OCI-LY3 (cell line): ENCODE results near the gene OR5H14.
"Not testable (repeated sequence)": the region's sequence is repeated elsewhere in the genome, so short reads cannot be mapped to it uniquely, and the experiment has no call there.

Experiments
- H2AFZ ChIP-seq: fragments of 200-600, 300-600 bp; shearing (Covaris generic); 2 replicates; pipeline ENCODE4 v1.6.0; 2014; ENCODE audit warnings: antibody characterized with exemption, low read depth, low read length
- H3K27ac ChIP-seq: fragments of 200-600, 300-600 bp; sonication (generic); 2 replicates; pipeline ENCODE4 v1.5.1; 2014; ENCODE audit warnings: mild to moderate bottlenecking, low read length, moderate library complexity, mixed read lengths
- H3K27me3 ChIP-seq: fragments of 200-600, 300-600 bp; sonication (generic); 2 replicates; pipeline ENCODE4 v1.6.1; 2014; ENCODE audit warnings: low read depth, low read length, mixed read lengths
- H3K36me3 ChIP-seq: fragments of 200-600, 300-600 bp; sonication (generic); replicated peaks from 2 replicates; pipeline ENCODE3; 2014; ENCODE audit warnings: low read depth, low read length, mixed read lengths
- H3K4me1 ChIP-seq: fragments of 300-600, 200-600 bp; sonication (generic); 2 replicates; pipeline ENCODE4 v1.6.1; 2014; ENCODE audit warnings: low read length, mixed read lengths
- H3K4me2 ChIP-seq: fragments of 200-600, 300-600 bp; sonication (generic); 2 replicates; pipeline ENCODE4 v1.6.1; 2014; ENCODE audit warnings: low read length, mixed read lengths
- H3K4me3 ChIP-seq: fragments of 300-600, 200-600 bp; sonication (generic); 2 replicates; pipeline ENCODE4 v1.5.1; 2014; ENCODE audit warnings: antibody characterized with exemption, mild to moderate bottlenecking, low read length, moderate library complexity
- H3K79me2 ChIP-seq: fragments of 300-600, 200-600 bp; shearing (Covaris generic); 2 replicates; pipeline ENCODE4 v1.6.1; 2014; ENCODE audit warnings: mild to moderate bottlenecking, low read length, mixed read lengths
- H3K9ac ChIP-seq: fragments of 300-600, 200-600 bp; shearing (Covaris generic); 2 replicates; pipeline ENCODE4 v1.6.0; 2014; ENCODE audit warnings: mild to moderate bottlenecking, low read length, moderate library complexity
- H3K9me3 ChIP-seq: fragments of 200-600, 300-600 bp; shearing (Covaris generic); 2 replicates; pipeline ENCODE4 v1.6.1; 2014; ENCODE audit warnings: low read length, mixed read lengths; ENCODE audit not compliant: insufficient read depth
- H4K20me1 ChIP-seq: fragments of 200-600, 300-600 bp; sonication (generic); 2 replicates; pipeline ENCODE4 v1.6.1; 2016; ENCODE audit warnings: low read length, mixed read lengths; ENCODE audit not compliant: insufficient read depth
- CTCF ChIP-seq: fragments of 200-600, 300-600 bp; sonication (generic); IDR thresholded peaks from 2 replicates; pipeline ENCODE4 v1.5.1; 2014; ENCODE audit warnings: antibody characterized with exemption, low read length, low read depth
- EZH2phosphoT487 ChIP-seq: fragments of 200-600 bp; shearing (Covaris generic); IDR thresholded peaks from 2 replicates; pipeline ENCODE4 v1.6.1; 2018; ENCODE audit warnings: antibody characterized with exemption, mixed run types, low read depth

The OR5H14 gene

GRCh38 chr3:98180319-98180890 lies 33.1 kb downstream of the OR5H14 start:
- Histone ChIP-seq H3K4me3 (no peak overlapping the region), H3K36me3 (no peaks in the 10 kb centered on the region), H2AFZ (no peak overlapping the region), H3K9ac (no peak overlapping the region), H3K9me3 (no peaks in the 10 kb centered on the region), H3K4me2 (peak overlapping the region; percentile 42), H3K27me3 (no peaks in the 10 kb centered on the region), H3K79me2 (no peaks in the 10 kb centered on the region), H3K4me1 (peaks cover 8% of the 10 kb centered on the region), H3K27ac (no peak overlapping the region), H4K20me1 (no peaks in the 10 kb centered on the region)
- TF ChIP-seq EZH2phosphoT487 (no peak), CTCF (no peak)

- no peaks in the 10 kb centered on the region for H3K36me3 ChIP-seq
- H3K27me3 ChIP-seq, result no peaks in the 10 kb centered on the region
- H4K20me1 ChIP-seq, result no peaks in the 10 kb centered on the region
- H3K9me3 ChIP-seq, result no peaks in the 10 kb centered on the region
- no peak overlapping the region for H3K4me2 ChIP-seq
- no peak overlapping the region for H3K4me3 ChIP-seq
- H3K79me2 ChIP-seq, result no peaks in the 10 kb centered on the region
- TF ChIP-seq CTCF (no peak), EZH2phosphoT487 (no peak)
- no peak overlapping the region for H3K27ac ChIP-seq
- no peak overlapping the region for H2AFZ ChIP-seq
- H3K9ac ChIP-seq, result no peak overlapping the region
- H3K4me1 ChIP-seq, result peaks cover 8% of the 10 kb centered on the region
Observed at GRCh38 chr3:98182196-98182595, 34.9 kb downstream of the OR5H14 start.

- no peaks in the 10 kb centered on the region for H4K20me1 ChIP-seq
- H3K27me3 ChIP-seq, result no peaks in the 10 kb centered on the region
- peaks cover 13% of the 10 kb centered on the region for H3K4me1 ChIP-seq
- H3K4me2 ChIP-seq, result no peak overlapping the region
- peak; percentile 68 for TF ChIP-seq CTCF
- TF ChIP-seq EZH2phosphoT487, result no peak
- no peaks in the 10 kb centered on the region for H3K79me2 ChIP-seq
- H3K9me3 ChIP-seq, result no peaks in the 10 kb centered on the region
- no peak overlapping the region for H3K4me3 ChIP-seq
- no peak overlapping the region for H2AFZ ChIP-seq
- H3K27ac ChIP-seq, result no peak overlapping the region
- no peaks in the 10 kb centered on the region for H3K36me3 ChIP-seq
- H3K9ac ChIP-seq, result no peak overlapping the region
Observed at GRCh38 chr3:98185180-98185579, 37.9 kb downstream of the OR5H14 start.

- Histone ChIP-seq H3K9me3 (no peaks in the 10 kb centered on the region), H3K9ac (no peak overlapping the region), H3K4me1 (peaks cover 7% of the 10 kb centered on the region), H4K20me1 (no peaks in the 10 kb centered on the region), H3K36me3 (no peaks in the 10 kb centered on the region), H3K4me2 (peak overlapping the region; percentile 40), H3K27me3 (no peaks in the 10 kb centered on the region), H2AFZ (peak overlapping the region; percentile 69), H3K27ac (no peak overlapping the region), H3K4me3 (no peak overlapping the region), H3K79me2 (no peaks in the 10 kb centered on the region)
- TF ChIP-seq CTCF (peak; percentile 52), EZH2phosphoT487 (no peak)
Observed at GRCh38 chr3:98188545-98188944, 41.3 kb downstream of the OR5H14 start.

GRCh38 chr3:98190911-98191310 lies 43.6 kb downstream of the OR5H14 start:
- H3K27me3 ChIP-seq, H3K9me3 ChIP-seq, H3K4me3 ChIP-seq, H2AFZ ChIP-seq, H3K4me1 ChIP-seq, H3K36me3 ChIP-seq, H3K27ac ChIP-seq, H3K9ac ChIP-seq, H3K4me2 ChIP-seq, H3K79me2 ChIP-seq, H4K20me1 ChIP-seq: not testable (repeated sequence)

- H3K4me2 ChIP-seq, H3K9ac ChIP-seq, H3K36me3 ChIP-seq, H3K4me1 ChIP-seq, H3K27ac ChIP-seq, H3K27me3 ChIP-seq, H4K20me1 ChIP-seq, H2AFZ ChIP-seq, H3K4me3 ChIP-seq, H3K79me2 ChIP-seq, H3K9me3 ChIP-seq: not testable (repeated sequence)
Observed at GRCh38 chr3:98196293-98196692, 49.0 kb downstream of the OR5H14 start.
